Left colon (tissue), 2 donors: ENCODE results near the gene GAS2L1. TPM values are rescaled to one million over a fixed set of nuclear protein-coding genes. Genes with fewer than 3 reads are reported as not detected.

Source experiments
- ATAC-seq: fragments of 200-7000 bp; cut with Tn5 transposase; one replicate; pipeline ENCODE4 v1.9.1; 2020; ENCODE audit warnings: mild to moderate bottlenecking, moderate library complexity
- DNase-seq, 2 donors: peaks; one replicate each; pipeline ENCODE4 v3.0.0-alpha.2; 2020
- intact Hi-C, 2 donors: fragments of 100-400 bp; cut with DNase I in 1 of 2; cut with micrococcal nuclease in 1 of 2; formaldehyde crosslinking; loops; one replicate each; pipeline versions ENCODE4 v1.11.2 to v1.14.0; 2022; cut with DNase I, micrococcal nuclease
- total RNA-seq, 2 donors: library from RNA; stranded (reverse); fragmentation: NEBNext Ultra II Directional; extraction: Animal tissue kit (Norgen Biotek cat#: 25700); gene quantifications; one replicate each; pipeline ENCODE4 v1.2.1, GENCODE V29; 2021
- donor health status: DM: no; HTN: no; CAD: no.
- donor health status: DM: yes; HTN: yes; CAD: no.

GAS2L1 gene
- total RNA-seq, 2 donors from 2014 or later: 19.7 to 32.3 TPM

GRCh38 chr22:29270475-29271271 is 35.8 kb upstream of the GAS2L1 start:
- DNase-seq: no peak
- ATAC-seq: no peak
- intact Hi-C loops: no loop called here

GRCh38 chr22:29272624-29273023 is 33.8 kb upstream of the GAS2L1 start:
- intact Hi-C loops: no loop called here
- DNase-seq (no peak), ATAC-seq (no peak)

- ATAC-seq: no peak
- no peak for DNase-seq
- intact Hi-C loops: no loop called here
Observed at GRCh38 chr22:29275167-29275566, 31.3 kb upstream of the GAS2L1 start.

GRCh38 chr22:29275819-29276565 is 30.5 kb upstream of the GAS2L1 start:
- intact Hi-C loops: no loop called here
- DNase-seq: no peak
- ATAC-seq: peak; percentile 88

- intact Hi-C loops: no loop called here
- no peak for DNase-seq
- ATAC-seq: no peak
Observed at GRCh38 chr22:29277927-29278326, 28.5 kb upstream of the GAS2L1 start.

- ATAC-seq (no peak), DNase-seq (no peak)
- intact Hi-C loops: no loop called here
Observed at GRCh38 chr22:29284196-29284595, 22.3 kb upstream of the GAS2L1 start.

GRCh38 chr22:29288837-29289236 is 17.6 kb upstream of the GAS2L1 start:
- no peak for DNase-seq
- intact Hi-C loops: no loop called here
- no peak for ATAC-seq

GRCh38 chr22:29290061-29290460 is 16.4 kb upstream of the GAS2L1 start:
- intact Hi-C loops: no loop called here
- DNase-seq (no peak), ATAC-seq (no peak)

- DNase-seq: no peak
- no peak for ATAC-seq
- intact Hi-C loops: no loop called here
Observed at GRCh38 chr22:29291215-29291614, 15.2 kb upstream of the GAS2L1 start.

- no peak for DNase-seq
- ATAC-seq: no peak
- intact Hi-C loops: no loop called here
Observed at GRCh38 chr22:29292379-29292778, 14.1 kb upstream of the GAS2L1 start.

GRCh38 chr22:29298641-29299040 is 7.8 kb upstream of the GAS2L1 start:
- intact Hi-C loops: no loop called here
- ATAC-seq: no peak
- no peak for DNase-seq

GRCh38 chr22:29299136-29299900 is 7.1 kb upstream of the GAS2L1 start:
- DNase-seq (no peak), ATAC-seq (no peak)
- intact Hi-C loops: no loop called here

GRCh38 chr22:29300467-29300806 is 6.0 kb upstream of the GAS2L1 start:
- ATAC-seq (no peak), DNase-seq (no peak)
- intact Hi-C loops: no loop called here

GRCh38 chr22:29300807-29301601 is 5.4 kb upstream of the GAS2L1 start:
- intact Hi-C loops: no loop called here
- ATAC-seq (no peak), DNase-seq (no peak)

GRCh38 chr22:29301716-29302401 is 4.6 kb upstream of the GAS2L1 start:
- no peak for DNase-seq
- intact Hi-C loops: no loop called here
- no peak for ATAC-seq

GRCh38 chr22:29302402-29302680 is 4.1 kb upstream of the GAS2L1 start:
- intact Hi-C loops: no loop called here
- ATAC-seq (peak; percentile 15), DNase-seq (no peak)

- intact Hi-C loops: no loop called here
- DNase-seq (peak; percentile 24 to 29), ATAC-seq (peak; percentile 21)
Observed at GRCh38 chr22:29302681-29303465, 3.6 kb upstream of the GAS2L1 start.

- DNase-seq (no peak), ATAC-seq (no peak)
- intact Hi-C loops: no loop called here
Observed at GRCh38 chr22:29305836-29306174, 645 bp upstream of the GAS2L1 start.
